HL-60/S4 (cell line): Measurements from ENCODE around the gene SLC16A12.
"Not testable (repeated sequence)": the region's sequence is repeated elsewhere in the genome, so short reads cannot be mapped to it uniquely, and the experiment has no call there.

Experiments
- in situ Hi-C: fragments of 300-500 bp; cut with MboI; formaldehyde crosslinking; loops from 2 replicates; pipeline ENCODE4 v1.14.3; 2022; ENCODE audit warnings: low sequenced_read_pairs

SLC16A12 gene

DNA sequence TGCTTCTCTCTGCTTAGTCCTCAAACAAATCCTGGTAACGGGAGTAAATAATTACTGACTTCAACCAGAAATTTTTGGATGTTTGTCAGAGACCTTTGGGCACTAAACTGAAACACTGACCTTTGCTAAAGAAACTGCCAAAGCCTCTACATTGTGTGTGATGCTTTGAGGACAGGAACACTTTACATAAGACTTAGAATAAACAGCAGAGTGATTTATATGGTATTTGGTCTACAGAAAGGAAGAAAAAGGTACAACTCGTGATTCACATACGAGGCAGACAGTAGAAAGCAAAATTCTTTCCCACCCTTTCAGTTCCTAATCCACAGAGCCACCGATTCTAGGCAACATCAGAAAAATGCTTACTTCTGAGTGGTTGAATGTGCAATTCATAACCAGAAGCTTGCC lies 59.8 kb downstream of the SLC16A12 start:
- in situ Hi-C loops, result no loop called here

DNA sequence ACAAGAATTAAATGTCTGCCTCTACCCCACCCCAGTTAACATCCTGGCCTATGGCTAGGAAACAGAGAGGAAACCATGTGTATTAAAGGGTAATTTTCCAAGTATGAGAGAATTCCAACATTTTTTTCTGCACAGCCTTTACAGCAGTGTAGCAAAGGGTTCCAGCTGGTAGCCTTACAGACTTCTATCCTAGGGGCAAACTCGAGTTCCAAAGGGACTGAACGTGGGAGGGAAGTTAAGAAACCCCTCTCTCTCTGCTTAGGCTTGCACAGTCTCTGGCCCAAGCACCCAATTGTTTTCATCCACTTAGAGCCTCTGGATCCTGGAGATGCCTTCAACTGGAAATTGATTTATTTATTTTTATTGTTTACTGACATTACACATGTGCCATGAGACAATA lies 60.3 kb downstream of the SLC16A12 start:
- in situ Hi-C loops, result no loop called here

DNA sequence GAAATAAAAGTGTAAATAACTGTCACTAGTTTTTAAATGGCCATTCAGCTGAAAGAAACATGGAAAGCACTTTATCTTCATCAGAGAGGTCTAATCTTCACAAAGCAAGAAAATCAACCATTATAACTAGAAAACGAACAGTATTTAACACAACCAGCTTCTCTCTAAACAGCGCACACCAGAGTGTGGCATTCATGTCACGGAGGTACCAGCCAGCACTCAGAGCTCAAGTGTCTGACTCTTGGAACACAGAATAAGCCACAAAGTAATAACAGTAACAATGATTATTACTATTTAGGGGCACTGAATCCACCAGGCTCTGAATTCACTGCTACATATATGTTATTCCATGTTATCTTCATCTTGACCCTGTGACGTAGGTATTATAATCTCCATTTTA lies 60.9 kb downstream of the SLC16A12 start:
- in situ Hi-C loops, result no loop called here

DNA sequence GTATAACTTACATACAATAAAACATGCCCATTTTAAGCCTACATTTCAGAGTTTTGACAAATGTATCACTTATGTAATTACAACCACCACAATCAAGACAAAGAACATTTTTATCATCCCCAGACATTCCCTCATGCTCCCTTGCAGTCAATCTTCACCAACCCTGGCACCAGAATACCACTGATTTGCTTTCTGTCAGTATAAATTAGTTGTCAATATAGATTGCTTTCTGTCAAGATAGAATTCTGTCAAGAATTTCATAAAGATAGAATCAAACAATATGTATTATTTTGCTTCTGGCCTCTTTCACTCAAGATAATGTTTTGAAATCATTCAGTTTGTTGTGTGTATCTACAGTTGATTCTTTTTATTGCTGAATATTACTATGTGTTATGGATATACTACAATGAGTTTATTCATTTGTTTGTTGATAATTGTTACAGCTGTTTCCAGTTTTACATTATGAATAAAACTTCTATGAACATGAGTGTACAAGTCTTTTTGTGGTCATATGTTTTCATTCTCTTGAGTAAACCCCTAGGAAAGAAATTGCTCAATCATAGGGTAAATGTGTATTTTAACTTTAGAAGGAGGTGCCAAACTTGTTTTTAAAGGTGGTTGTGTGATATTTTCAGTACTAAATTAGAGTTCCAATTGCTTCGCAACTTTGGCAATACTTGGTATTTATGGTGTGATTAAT lies 64.1 kb downstream of the SLC16A12 start:
- in situ Hi-C loops, result no loop called here

DNA sequence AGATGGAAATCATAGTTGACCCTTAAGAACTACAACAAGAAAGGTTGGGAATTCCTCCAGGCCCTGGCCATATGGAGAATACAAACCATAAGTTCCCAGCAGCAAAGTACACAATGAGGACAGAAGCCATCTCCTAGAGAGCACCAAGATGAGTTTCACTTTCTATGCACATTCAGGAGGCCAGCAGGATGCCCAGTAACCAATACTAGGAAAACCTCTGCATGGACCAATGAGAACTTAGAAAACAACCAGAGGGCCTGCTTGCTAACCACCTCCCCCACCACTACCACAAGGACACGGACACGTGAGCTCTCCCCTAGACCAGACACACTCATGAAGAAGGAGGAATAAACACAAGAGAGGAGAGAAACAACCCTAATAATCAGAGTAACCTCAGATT lies 64.8 kb downstream of the SLC16A12 start:
- in situ Hi-C loops, result no loop called here

DNA sequence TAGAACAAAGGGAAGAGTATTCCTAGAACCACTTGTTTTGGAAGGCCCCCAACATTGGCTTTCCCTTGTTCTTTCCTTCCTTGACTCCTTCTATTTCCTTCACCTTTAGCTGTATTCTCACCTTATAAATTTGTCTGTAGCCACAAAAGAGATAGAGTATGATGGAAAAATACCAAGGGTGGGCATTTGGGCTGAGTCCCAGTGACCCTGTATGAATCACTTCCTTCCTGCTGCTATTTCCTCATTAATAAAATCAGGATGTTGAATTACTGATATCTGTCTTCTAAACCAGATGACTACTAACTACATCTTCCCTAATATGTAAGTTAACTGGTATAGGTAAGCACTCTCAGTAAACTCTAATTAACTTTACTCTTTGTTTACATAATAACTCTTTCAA lies 65.9 kb downstream of the SLC16A12 start:
- in situ Hi-C loops, result no loop called here

DNA sequence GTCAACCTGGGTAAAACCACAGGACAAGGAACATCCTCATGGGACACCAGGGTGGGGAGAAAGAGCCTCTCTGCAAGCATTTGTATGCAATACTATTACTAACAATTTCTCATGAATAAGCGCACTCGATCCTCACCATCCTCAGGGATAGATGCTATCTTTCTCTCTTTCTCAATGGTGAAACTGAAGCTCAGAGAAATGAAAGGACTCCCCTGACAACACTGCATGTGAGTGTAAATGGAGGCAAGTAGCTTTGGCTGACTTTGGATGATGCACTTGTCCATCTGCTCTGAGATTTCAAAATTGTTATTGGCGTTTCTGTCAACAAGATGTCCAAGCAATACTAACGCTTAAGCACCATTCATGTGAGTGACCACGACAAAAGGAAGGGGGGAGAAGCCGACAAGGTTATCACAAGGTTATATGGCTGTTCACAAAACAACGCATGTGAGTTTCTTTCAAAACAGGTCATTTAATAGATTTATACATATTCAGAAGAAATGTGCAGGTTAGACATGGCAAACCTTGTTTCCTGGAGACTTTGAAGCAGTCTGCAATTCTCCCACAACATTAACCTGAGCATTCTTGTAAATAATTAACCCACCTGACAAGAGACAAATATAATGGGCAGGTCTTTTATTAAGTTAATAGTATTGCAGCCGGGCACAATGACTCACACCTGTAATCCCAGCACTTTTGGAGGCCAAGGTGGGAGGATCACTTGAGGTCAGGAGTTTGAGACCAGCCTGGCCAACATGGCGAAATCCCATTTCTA lies 67.0 kb downstream of the SLC16A12 start:
- in situ Hi-C loops, result no loop called here

DNA sequence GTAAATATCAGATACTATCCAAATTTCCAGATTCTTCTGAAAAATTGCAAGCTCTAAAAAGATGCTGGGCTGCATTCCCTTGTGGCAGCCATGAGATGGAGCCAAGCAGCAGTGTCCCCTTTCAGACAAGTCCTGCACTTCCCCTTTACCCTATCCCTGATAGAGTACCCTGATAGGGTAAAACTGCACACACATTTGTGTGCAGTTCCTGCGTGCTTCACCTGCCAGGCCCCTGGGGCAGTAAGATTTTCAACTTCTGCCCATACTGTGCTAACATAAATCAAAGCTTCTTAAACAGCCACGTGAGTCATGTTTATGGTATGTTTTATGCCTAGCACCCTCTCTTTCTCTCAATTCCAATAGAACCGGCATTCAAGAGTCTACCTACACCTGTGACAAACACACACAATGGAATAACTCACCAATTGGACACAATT lies 68.8 kb downstream of the SLC16A12 start:
- in situ Hi-C loops, result no loop called here

DNA sequence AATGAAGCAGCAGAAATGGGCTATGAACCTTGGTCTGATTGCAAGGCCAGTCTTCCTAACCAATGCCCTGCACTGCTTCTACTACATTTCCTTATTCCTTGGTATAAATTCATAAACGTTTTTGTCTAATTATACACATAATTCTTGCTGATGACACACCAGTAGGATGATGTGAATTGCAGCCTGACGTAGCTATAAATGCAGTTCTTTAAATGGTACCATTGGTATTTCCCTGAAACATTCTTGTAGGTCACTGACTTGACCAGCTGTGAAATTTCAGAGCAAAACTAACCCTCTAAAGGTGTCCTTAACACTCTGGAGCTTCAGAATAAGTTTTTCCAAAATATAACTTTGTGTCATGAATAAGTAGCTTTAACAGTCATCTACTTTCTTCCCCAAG lies 70.2 kb downstream of the SLC16A12 start:
- in situ Hi-C loops, result no loop called here

DNA sequence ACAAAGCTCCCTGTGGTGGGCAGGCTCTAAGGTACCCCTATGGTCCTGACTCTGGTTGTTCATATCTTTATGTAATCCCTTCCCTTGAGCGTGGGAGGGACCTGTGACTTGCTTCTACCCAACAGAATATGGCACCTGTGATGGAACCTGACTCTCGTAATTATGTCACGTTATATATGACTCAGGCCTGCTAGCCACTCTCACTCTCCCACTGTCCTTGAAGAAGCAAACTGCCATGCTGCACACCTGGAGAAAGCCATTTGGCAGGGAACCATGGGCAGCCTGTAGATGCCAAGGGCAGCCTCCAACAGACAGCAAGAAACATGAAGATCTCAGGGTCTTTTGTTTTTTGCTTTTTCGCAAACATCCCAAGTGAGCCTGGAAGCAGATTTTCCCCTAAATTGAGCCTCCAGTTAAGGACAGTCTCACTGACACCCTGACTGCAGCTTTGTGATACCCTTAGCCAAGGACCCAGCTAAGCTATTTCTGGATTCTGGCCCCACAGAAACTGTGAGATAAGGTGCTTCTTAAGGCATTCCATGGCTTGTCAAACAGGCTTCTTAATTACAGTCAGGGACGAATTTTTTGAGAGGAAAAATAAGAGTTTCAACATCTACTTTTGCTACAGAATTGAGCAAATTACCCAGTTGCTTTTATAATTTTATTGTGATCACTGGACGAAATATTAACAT lies 71.4 kb downstream of the SLC16A12 start:
- in situ Hi-C loops, result no loop called here

DNA sequence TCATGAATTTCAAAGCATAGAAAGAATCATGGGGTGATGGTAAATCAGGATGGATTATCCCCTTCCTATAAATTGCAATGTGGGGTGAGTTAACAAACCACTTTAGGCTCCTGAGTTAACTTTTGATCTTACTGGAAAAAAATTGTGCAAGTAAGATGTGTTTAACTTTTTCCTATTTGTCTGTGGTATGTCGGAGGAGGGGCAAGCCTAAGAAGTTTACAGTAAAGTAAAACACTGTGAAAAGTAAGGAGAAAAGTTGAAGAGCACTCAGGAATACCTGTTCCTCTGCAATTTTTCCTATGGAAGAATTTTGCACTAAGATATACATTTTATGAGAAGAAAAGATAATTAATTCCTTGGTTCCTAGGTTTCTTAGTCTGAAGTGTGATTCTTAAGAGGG lies 76.6 kb downstream of the SLC16A12 start:
- in situ Hi-C loops, result no loop called here

DNA sequence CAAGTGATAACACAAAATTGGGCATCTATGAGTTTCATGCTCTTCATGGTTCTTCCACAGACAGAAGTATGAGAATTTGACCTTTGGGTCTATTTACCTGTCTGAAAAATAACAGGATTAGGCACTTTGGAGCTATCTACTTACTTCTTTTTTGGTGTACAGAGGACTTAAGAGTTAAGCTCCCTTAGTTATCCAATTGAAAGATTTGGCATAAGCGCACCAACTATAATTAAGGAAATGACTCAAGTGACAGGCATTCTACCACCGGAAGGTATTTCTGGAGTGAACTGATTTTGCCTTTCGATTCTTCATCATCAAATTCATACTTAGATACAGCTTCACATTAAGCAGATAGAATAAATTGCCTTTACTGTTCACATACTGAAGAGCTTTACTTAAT lies 77.1 kb downstream of the SLC16A12 start:
- in situ Hi-C loops, result no loop called here

DNA sequence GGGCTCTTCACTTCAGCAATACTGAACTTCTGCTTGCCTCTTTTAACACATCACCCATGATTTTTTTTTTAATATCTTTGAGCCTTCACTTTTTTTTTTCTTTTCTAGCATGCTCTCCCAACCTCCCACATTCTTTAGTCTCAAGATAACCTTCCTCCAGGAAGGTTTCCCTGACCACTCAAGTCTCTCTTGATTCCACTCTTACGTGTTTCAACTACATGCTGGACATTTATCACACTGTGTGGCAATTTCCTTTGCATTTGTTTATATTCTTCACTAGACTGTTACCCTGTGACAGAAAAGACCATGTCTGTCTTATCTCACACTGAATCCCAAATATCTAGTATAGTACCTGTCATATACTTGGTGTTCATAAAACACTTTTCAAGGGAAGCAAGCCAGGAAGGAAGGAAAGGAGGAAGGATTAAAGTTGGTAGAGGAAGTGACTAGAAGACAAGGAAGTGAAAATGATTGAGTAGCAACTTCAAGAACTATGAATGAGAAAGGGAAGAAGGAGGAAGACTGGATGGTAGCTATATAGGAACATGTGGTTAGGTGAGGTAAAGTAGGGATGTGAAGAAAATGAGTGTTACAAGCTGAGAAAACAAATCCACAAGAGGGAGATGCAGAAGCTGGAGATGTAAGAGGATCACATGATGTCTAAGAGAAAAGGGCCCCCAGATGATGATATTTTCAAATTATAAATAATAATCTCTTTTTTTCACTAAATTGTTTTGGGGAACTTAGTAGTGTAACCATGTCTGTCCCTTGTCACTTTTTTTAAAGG lies 80.6 kb downstream of the SLC16A12 start:
- in situ Hi-C loops, result no loop called here

DNA sequence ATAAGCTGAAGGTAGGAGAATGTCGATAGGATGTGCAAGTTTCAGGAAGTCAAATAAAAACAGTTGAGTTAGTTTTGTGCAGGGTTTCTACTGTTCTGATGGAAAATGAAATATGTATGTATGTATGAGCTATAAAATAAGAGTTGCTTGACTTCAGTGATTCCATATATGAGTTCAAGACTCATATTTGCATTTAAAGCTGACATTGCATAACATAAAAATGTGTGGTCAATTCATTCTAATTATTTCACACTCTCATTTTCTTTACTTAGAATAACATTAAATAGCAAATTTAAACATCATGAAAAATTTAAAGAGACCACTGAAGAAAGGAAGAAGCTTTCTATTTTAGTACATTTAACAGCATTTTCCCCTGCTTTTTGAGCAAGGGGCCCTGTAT lies 83.2 kb downstream of the SLC16A12 start:
- in situ Hi-C loops, result no loop called here

DNA sequence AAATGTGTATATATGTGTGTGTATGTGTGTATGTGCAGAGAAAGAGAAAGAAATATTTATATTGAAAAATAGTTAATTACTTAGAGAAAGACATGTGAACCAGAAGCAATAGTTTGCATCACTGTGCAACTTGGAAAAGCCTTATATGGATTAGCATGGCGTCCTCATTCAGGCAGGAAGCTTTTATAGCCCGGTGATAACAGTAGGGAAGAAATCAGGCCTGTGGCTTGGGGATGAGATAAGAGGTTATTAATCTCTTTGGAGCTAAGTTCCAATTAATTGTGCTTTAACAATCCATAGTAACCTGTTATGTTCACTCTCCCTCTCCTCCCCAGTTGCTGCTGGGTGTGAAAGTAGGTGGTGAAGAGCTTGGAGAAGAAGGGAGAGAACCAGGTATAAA lies 84.5 kb downstream of the SLC16A12 start:
- in situ Hi-C loops, result no loop called here

DNA sequence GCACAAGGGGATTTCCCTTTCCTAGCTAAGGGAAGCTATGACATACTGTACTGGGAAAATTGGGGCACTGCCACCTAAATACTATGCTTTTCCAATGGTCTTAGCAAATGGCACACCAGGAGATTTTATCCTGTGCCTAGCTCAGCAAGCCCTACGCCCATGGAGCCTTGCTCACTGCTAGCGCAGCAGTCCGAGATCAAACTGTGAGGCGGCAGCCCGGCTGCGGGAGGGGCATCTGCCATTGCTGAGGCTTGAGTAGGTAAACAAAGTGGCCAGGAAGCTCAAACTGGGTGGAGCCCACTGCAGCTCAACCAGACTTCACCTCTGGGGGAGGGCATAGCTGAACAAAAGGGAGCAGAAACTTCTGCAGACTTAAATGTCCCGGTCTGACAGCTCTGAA lies 90.6 kb downstream of the SLC16A12 start:
- in situ Hi-C loops, result not testable (repeated sequence)

DNA sequence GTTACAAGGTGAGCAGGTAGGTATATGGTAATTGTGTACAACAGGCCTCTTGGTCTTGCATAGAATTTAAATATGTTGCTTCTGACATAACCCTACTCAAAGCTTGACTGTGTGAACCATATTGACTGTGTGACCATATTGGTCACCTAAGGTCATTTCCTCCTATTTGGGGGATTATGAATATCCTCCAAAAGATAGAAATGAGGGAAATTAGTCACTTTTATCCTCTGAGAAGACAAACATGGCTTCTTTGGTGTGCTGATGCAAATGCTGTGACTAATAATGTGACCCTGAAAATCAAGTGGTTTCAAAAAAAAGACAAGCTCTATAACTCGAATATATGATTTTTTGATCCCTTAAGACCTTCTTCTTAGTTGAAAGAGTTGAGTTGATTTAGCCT lies 93.1 kb downstream of the SLC16A12 start:
- in situ Hi-C loops, result no loop called here

DNA sequence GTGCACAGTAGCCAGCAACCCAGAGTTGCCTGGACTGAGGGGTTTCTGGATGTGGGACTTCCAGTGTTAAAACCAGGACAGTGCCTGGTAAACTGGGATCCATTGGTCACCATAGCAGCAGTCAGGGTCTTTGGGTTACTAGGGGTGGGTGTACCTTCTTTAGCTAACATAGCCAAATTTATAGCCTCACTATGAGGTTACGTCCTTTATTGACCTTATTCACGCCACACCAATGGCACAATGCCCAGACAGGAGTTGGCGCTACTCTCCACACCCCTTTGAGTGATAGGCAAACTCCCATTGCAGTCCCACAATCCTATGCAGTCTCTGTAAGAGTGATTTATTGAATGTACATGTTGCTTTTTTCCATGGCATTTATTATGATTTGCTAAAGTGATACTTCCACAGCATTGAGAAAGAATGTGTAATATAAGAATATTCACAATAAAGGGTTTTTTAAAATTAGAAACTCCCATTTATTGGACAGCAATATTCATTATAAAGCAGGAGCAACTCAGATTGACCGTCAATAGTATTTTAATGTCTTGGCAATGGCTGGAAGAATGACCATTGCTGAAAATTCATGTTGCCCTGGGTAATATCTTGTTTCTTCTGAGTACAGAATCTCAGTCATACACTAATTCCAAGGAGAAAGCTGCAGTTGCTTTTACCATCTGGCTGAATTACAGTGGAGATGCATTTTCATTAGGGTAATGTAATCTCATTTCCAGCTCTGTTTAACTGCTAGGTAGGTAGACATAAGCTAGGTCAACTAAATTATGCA lies 95.0 kb downstream of the SLC16A12 start:
- in situ Hi-C loops, result no loop called here

DNA sequence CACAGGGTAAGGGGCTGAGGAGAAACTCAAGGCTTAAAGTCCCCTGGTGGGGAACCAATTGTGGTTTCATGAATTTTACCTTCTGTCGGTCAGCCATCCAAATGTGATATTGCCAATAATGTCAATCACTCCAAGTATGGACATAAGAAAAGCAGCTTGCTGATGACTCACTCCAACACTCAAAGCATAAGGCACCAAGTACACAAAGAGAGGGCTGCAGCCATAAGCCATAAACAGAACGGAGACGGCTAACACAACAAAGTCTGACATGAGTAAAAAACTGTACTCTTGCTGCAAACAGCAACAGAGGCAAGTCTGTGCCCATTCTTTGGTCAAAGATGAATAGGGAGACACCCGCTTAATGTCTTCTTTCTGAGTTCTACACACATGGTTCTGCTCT lies 96.9 kb downstream of the SLC16A12 start:
- in situ Hi-C loops, result no loop called here

DNA sequence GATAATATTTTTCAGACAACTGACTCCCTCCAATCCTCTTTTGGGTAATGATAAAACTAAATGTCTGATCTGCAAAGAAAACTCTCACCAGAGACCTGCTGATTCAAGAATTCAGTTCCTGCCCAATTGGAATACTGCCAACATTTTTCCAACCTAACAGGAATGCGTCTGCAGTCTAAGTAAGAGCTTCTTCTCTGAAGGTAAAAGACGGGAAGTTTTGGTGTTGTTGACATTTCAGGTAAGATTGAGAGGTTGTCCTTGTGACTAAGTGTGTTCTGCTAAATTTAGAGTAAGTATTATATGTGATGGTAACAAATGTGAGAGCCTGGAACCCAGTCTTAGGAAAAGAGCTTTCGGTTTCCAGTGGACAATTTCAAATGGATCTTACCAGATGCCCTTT lies 103.4 kb downstream of the SLC16A12 start:
- in situ Hi-C loops, result no loop called here
